Esophagus squamous epithelium (tissue), 5 donors: ENCODE data around the gene MPPE1. TPM values are rescaled to one million over a fixed set of nuclear protein-coding genes. Genes with fewer than 3 reads are reported as not detected.

Experiments used
- DNase-seq: peaks from one replicate; lab custom pipeline; 2025; lab: John Stamatoyannopoulos, UW
- H3K27ac ChIP-seq, 4 donors: fragments of 200-600 bp; sonication (generic); one replicate each; pipeline ENCODE4 v1.5.1; 2016 to 2019; ENCODE audit warnings: mild to moderate bottlenecking in 1 of 4
- H3K27me3 ChIP-seq, 4 donors: fragments of 200-600 bp; sonication (generic); 1 replicate in 3 of 4; 2 replicates in 1 of 4; pipeline versions ENCODE4 v1.5.1 to v1.6.0; 2017 to 2021; ENCODE audit warnings: antibody characterized with exemption in 1 of 4
- H3K36me3 ChIP-seq, 3 donors: fragments of 200-600 bp; sonication (generic); one replicate each; pipeline ENCODE4 v1.5.1; 2016 to 2019
- H3K4me1 ChIP-seq, 3 donors: fragments of 200-600 bp; sonication (generic); one replicate each; pipeline ENCODE4 v1.5.1; 2017 to 2019
- H3K4me3 ChIP-seq, 4 donors: fragments of 200-600 bp; sonication (generic); 1 replicate in 3 of 4; 2 replicates in 1 of 4; pipeline ENCODE4 v1.5.1; 2016 to 2019; ENCODE audit warnings: mild to moderate bottlenecking in 2 of 4, moderate library complexity in 1 of 4
- H3K9me3 ChIP-seq, 3 donors: fragments of 200-600 bp; sonication (generic); one replicate each; pipeline ENCODE4 v1.5.1; 2016 to 2019
- CTCF ChIP-seq, 6 experiments: fragments of 450-650 bp in 4 of 6; fragments of 200-600 bp in 2 of 6; sonication (generic) in 2 of 6; IDR thresholded peaks; one replicate each; pipeline ENCODE4 v1.5.1; 2016 to 2019; ENCODE audit warnings: antibody characterized with exemption in 6 of 6, mild to moderate bottlenecking in 4 of 6, moderate library complexity in 4 of 6
- POLR2A ChIP-seq, 4 donors: fragments of 450-650 bp; IDR thresholded peaks; one replicate each; pipeline ENCODE4 v1.6.1; 2017; ENCODE audit warnings: antibody characterized with exemption in 4 of 4, mild to moderate bottlenecking in 4 of 4, moderate library complexity in 3 of 4
- WGBS, 2 donors: methylation state at CpG; one replicate each; pipeline ENCODE4 v1.1.5; 2018; 5-methylcytosine and 5-hydroxymethylcytosine counted together
- intact Hi-C: fragments of 100-400 bp; cut with DNase I; formaldehyde crosslinking; loops from one replicate; pipeline ENCODE4 v1.15.0; 2022
- total RNA-seq, 4 donors: library from RNA; depleted of rRNA; stranded (reverse); fragments of >200 nt; gene quantifications; one replicate each; pipeline ENCODE4 v1.1.0, GENCODE V29; 2016
- donor health status: DM: yes; HTN: yes; CAD: no.

The MPPE1 gene
- total RNA-seq, 4 donors from 2014 or later = 13.9 to 22.4 (median 15.6) TPM

GRCh38 chr18:11862468-11863137, 45.5 kb downstream of the MPPE1 start:
- intact Hi-C loops = no loop called here
- H3K27me3 ChIP-seq = no peaks in the 10 kb centered on the region
- no peak overlapping the region for H3K4me3 ChIP-seq
- no peak overlapping the region for H3K27ac ChIP-seq
- 80 to 81% methylated on average over 6 of the region's 6 CpGs for WGBS, 2 donors
- peaks cover 0 to 5% (median 0%) of the 10 kb centered on the region in 3 donors for H3K36me3 ChIP-seq
- DNase-seq = no peak
- peaks cover 8 to 27% (median 9%) of the 10 kb centered on the region in 3 donors for H3K4me1 ChIP-seq
- no peak for TF ChIP-seq CTCF (IDR thresholded peaks at IDR 0.05)
- no peak for TF ChIP-seq POLR2A (IDR thresholded peaks at IDR 0.05)
- H3K9me3 ChIP-seq = no peaks in the 10 kb centered on the region

- H3K4me3 ChIP-seq = no peak overlapping the region
- peaks cover 10 to 36% (median 14%) of the 10 kb centered on the region in 3 donors for H3K4me1 ChIP-seq
- no peak for DNase-seq
- peaks cover 0 to 5% (median 0%) of the 10 kb centered on the region in 3 donors for H3K36me3 ChIP-seq
- intact Hi-C loops = no loop called here
- no peaks in the 10 kb centered on the region for H3K27me3 ChIP-seq
- no peak for TF ChIP-seq POLR2A (IDR thresholded peaks at IDR 0.05)
- no peak overlapping the region for H3K27ac ChIP-seq
- 83 to 85% methylated on average over 19 to 20 of the region's 20 CpGs for WGBS, 2 donors
- H3K9me3 ChIP-seq = no peaks in the 10 kb centered on the region
Measured at GRCh38 chr18:11861583-11862288, 46.4 kb downstream of the MPPE1 start.

GRCh38 chr18:11860594-11861450, 47.3 kb downstream of the MPPE1 start:
- WGBS, 2 donors = 73 to 90% methylated on average over 8 to 10 of the region's 17 CpGs
- intact Hi-C loops = no loop called here
- no peak for DNase-seq

GRCh38 chr18:11859903-11860407, 48.2 kb downstream of the MPPE1 start:
- H3K4me1 ChIP-seq = peaks cover 14 to 46% (median 16%) of the 10 kb centered on the region in 3 donors
- peaks cover 0 to under 1% (median 0%) of the 10 kb centered on the region in 3 donors for H3K36me3 ChIP-seq
- H3K9me3 ChIP-seq = no peaks in the 10 kb centered on the region
- no peaks in the 10 kb centered on the region for H3K27me3 ChIP-seq
- intact Hi-C loops = loop anchor here (10.0 kb wide), 1 partner anchor 175 kb away; no protein-coding TSS in a partner anchor
- TF ChIP-seq POLR2A (IDR thresholded peaks at IDR 0.05) (peak in 1 of 4 donors; percentile 9), CTCF (IDR thresholded peaks at IDR 0.05) (peak in 3 of 6 experiments; percentile 15 to 58 (median 44))
- peak overlapping the region in 3 of 4 donors; percentile 35 to 67 (median 48) for H3K27ac ChIP-seq
- no peak for DNase-seq
- no peak overlapping the region for H3K4me3 ChIP-seq
- WGBS, 2 donors = 5 to 17% methylated on average over 2 to 4 of the region's 4 CpGs

More at GRCh38 chr18:11860594-11861450, 47.3 kb downstream of the MPPE1 start:
- TF ChIP-seq CTCF (IDR thresholded peaks at IDR 0.05) (no peak), POLR2A (IDR thresholded peaks at IDR 0.05) (no peak)
- no peaks in the 10 kb centered on the region for H3K9me3 ChIP-seq
- H3K27ac ChIP-seq = peak overlapping the region in 2 of 4 donors; percentile 48 to 67
- peaks cover 14 to 45% (median 16%) of the 10 kb centered on the region in 3 donors for H3K4me1 ChIP-seq
- no peak overlapping the region for H3K4me3 ChIP-seq
- H3K36me3 ChIP-seq = no peaks in the 10 kb centered on the region
- H3K27me3 ChIP-seq = no peaks in the 10 kb centered on the region

GRCh38 chr18:11859282-11859830, 48.8 kb downstream of the MPPE1 start:
- 81 to 83% methylated on average over 7 of the region's 7 CpGs for WGBS, 2 donors
- peaks cover 14 to 51% (median 16%) of the 10 kb centered on the region in 3 donors for H3K4me1 ChIP-seq
- DNase-seq = no peak
- peaks cover 0 to 6% (median 0%) of the 10 kb centered on the region in 3 donors for H3K36me3 ChIP-seq
- no peak overlapping the region for H3K4me3 ChIP-seq
- H3K27me3 ChIP-seq = no peaks in the 10 kb centered on the region
- no peaks in the 10 kb centered on the region for H3K9me3 ChIP-seq
- H3K27ac ChIP-seq = peak overlapping the region in 3 of 4 donors; percentile 29 to 67 (median 35)
- intact Hi-C loops = loop anchor here (10.0 kb wide), 1 partner anchor 175 kb away; no protein-coding TSS in a partner anchor
- TF ChIP-seq CTCF (IDR thresholded peaks at IDR 0.05) (no peak), POLR2A (IDR thresholded peaks at IDR 0.05) (no peak)
